GM21515 (cell line): ENCODE results near the gene KRI1.
"Not testable (repeated sequence)": the region's sequence is repeated elsewhere in the genome, so short reads cannot be mapped to it uniquely, and the experiment has no call there.

Experiments
- ATAC-seq: cut with Tn5 transposase; IDR thresholded peaks from one replicate; pipeline ENCODE4 v1.9.1; 2021; ENCODE audit not compliant: unreplicated experiment

KRI1 gene

GRCh38 chr19:10575011-10575716 lies 9.4 kb upstream of the KRI1 start:
- ATAC-seq = no peak

- ATAC-seq = no peak
Measured at GRCh38 chr19:10574462-10574861, 8.7 kb upstream of the KRI1 start.

GRCh38 chr19:10573793-10574192 lies 8.0 kb upstream of the KRI1 start:
- not testable (repeated sequence) for ATAC-seq

- ATAC-seq = peak; percentile 63
Measured at GRCh38 chr19:10568826-10569651, 3.2 kb upstream of the KRI1 start, which contains the start of gene CDKN2D. Gene CDKN2D, minus strand, starts transcription at chr19:10568979. Its CDS starts 326 bp downstream, at chr19:10568653.

- ATAC-seq = no peak
Measured at GRCh38 chr19:10568062-10568825, 2.4 kb upstream of the KRI1 start.

- ATAC-seq = no peak
Measured at GRCh38 chr19:10567656-10568055, 1.8 kb upstream of the KRI1 start.

- no peak for ATAC-seq
Measured at GRCh38 chr19:10566658-10567410, 1.0 kb upstream of the KRI1 start.

GRCh38 chr19:10566408-10566657 lies 523 bp upstream of the KRI1 start:
- ATAC-seq = no peak

GRCh38 chr19:10565028-10565566 lies 713 bp downstream of the KRI1 start:
- ATAC-seq = no peak

- no peak for ATAC-seq
Measured at GRCh38 chr19:10562609-10563008, 3.2 kb downstream of the KRI1 start.

- no peak for ATAC-seq
Measured at GRCh38 chr19:10560154-10560553, 5.7 kb downstream of the KRI1 start.

- no peak for ATAC-seq
Measured at GRCh38 chr19:10557603-10558197, 8.1 kb downstream of the KRI1 start.

GRCh38 chr19:10555610-10555973 lies 10.2 kb downstream of the KRI1 start:
- no peak for ATAC-seq

- no peak for ATAC-seq
Measured at GRCh38 chr19:10554760-10555609, 10.8 kb downstream of the KRI1 start.

- peak; percentile 47 for ATAC-seq
Measured at GRCh38 chr19:10553943-10554381, 11.8 kb downstream of the KRI1 start.

GRCh38 chr19:10553087-10553667 lies 12.6 kb downstream of the KRI1 start:
- no peak for ATAC-seq

GRCh38 chr19:10552510-10553053 lies 13.2 kb downstream of the KRI1 start:
- no peak for ATAC-seq

- no peak for ATAC-seq
Measured at GRCh38 chr19:10551698-10552301, 14.0 kb downstream of the KRI1 start.
